OCI-LY3 (cell line): Measurements from ENCODE around the gene GRIK2.

Experiments
- EZH2phosphoT487 ChIP-seq: fragments of 200-600 bp; shearing (Covaris generic); IDR thresholded peaks from 2 replicates; pipeline ENCODE4 v1.6.1; 2018; ENCODE audit warnings: antibody characterized with exemption, mixed run types, low read depth
- TF ChIP-seq, protein P1 (sequence below): fragments of 200-600, 300-600 bp; sonication (generic); IDR thresholded peaks from 2 replicates; pipeline ENCODE4 v1.5.1; 2014; ENCODE audit warnings: antibody characterized with exemption, low read length, low read depth

GRCh38 chr6:101918471-101918870 is 525.0 kb downstream of the GRIK2 start:
- TF ChIP-seq, protein P1, sequence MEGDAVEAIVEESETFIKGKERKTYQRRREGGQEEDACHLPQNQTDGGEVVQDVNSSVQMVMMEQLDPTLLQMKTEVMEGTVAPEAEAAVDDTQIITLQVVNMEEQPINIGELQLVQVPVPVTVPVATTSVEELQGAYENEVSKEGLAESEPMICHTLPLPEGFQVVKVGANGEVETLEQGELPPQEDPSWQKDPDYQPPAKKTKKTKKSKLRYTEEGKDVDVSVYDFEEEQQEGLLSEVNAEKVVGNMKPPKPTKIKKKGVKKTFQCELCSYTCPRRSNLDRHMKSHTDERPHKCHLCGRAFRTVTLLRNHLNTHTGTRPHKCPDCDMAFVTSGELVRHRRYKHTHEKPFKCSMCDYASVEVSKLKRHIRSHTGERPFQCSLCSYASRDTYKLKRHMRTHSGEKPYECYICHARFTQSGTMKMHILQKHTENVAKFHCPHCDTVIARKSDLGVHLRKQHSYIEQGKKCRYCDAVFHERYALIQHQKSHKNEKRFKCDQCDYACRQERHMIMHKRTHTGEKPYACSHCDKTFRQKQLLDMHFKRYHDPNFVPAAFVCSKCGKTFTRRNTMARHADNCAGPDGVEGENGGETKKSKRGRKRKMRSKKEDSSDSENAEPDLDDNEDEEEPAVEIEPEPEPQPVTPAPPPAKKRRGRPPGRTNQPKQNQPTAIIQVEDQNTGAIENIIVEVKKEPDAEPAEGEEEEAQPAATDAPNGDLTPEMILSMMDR, result no peak
- no peak for TF ChIP-seq EZH2phosphoT487
